GM19328 (cell line): Measurements from ENCODE around the gene PPP6R2.
"Not testable (repeated sequence)": the region's sequence is repeated elsewhere in the genome, so short reads cannot be mapped to it uniquely, and the experiment has no call there.

Source experiments
- ATAC-seq: cut with Tn5 transposase; IDR thresholded peaks from one replicate; pipeline ENCODE4 v1.9.1; 2021; ENCODE audit warnings: mild to moderate bottlenecking, moderate library complexity; ENCODE audit not compliant: unreplicated experiment

PPP6R2 gene

GRCh38 chr22:50422961-50423815, 80.1 kb downstream of the PPP6R2 start:
- ATAC-seq: no peak

- no peak for ATAC-seq
Observed at GRCh38 chr22:50423956-50424355, 80.8 kb downstream of the PPP6R2 start.

- no peak for ATAC-seq
Observed at GRCh38 chr22:50425179-50425916, 82.2 kb downstream of the PPP6R2 start.

- ATAC-seq: no peak
Observed at GRCh38 chr22:50432131-50432876, 89.2 kb downstream of the PPP6R2 start.

GRCh38 chr22:50432877-50433510, 89.9 kb downstream of the PPP6R2 start:
- not testable (repeated sequence) for ATAC-seq

- ATAC-seq: no peak
Observed at GRCh38 chr22:50434849-50435248, 91.7 kb downstream of the PPP6R2 start.

GRCh38 chr22:50435291-50436014, 92.3 kb downstream of the PPP6R2 start:
- ATAC-seq: no peak

GRCh38 chr22:50436015-50436830, 93.1 kb downstream of the PPP6R2 start:
- ATAC-seq: no peak

- no peak for ATAC-seq
Observed at GRCh38 chr22:50436841-50437341, 93.8 kb downstream of the PPP6R2 start.

GRCh38 chr22:50437511-50438304, 94.6 kb downstream of the PPP6R2 start:
- no peak for ATAC-seq

- ATAC-seq: no peak
Observed at GRCh38 chr22:50438305-50439275, 95.5 kb downstream of the PPP6R2 start.

- ATAC-seq: no peak
Observed at GRCh38 chr22:50439314-50439870, 96.3 kb downstream of the PPP6R2 start.

- ATAC-seq: no peak
Observed at GRCh38 chr22:50439871-50440331, 96.8 kb downstream of the PPP6R2 start.

GRCh38 chr22:50440544-50441249, 97.6 kb downstream of the PPP6R2 start:
- no peak for ATAC-seq

GRCh38 chr22:50441428-50441993, 98.4 kb downstream of the PPP6R2 start:
- no peak for ATAC-seq

GRCh38 chr22:50443197-50443596, 100.1 kb downstream of the PPP6R2 start:
- no peak for ATAC-seq
